CD14-positive monocyte (primary cell): Measurements from ENCODE around the gene ARNT2. TPM values are rescaled to one million over a fixed set of nuclear protein-coding genes. Genes with fewer than 3 reads are reported as not detected.

Experiments used
- DNase-seq, 3 donors: peaks; one replicate each; pipeline ENCODE4 v3.0.0-alpha.2; 2011 to 2022
- H2AFZ ChIP-seq: 2 replicates; pipeline ENCODE4 v1.6.0; 2012; ENCODE audit warnings: mild to moderate bottlenecking, low read depth, low read length, inconsistent platforms; ENCODE audit not compliant: insufficient read depth, poor library complexity, severe bottlenecking
- H3K27ac ChIP-seq, 2 donors: 1 replicate in 1 of 2; 2 replicates in 1 of 2; pipeline ENCODE4 v1.5.1; 2012 to 2013; ENCODE audit warnings: low read length in 2 of 2, control low read depth in 1 of 2, inconsistent platforms in 1 of 2, low read depth in 1 of 2, mild to moderate bottlenecking in 1 of 2
- H3K27me3 ChIP-seq, 2 donors: one replicate each; pipeline versions ENCODE4 v1.6.0 to v1.6.1; 2011 to 2013; ENCODE audit warnings: low read length in 2 of 2; ENCODE audit not compliant: control insufficient read depth in 2 of 2, insufficient read depth in 2 of 2
- H3K36me3 ChIP-seq, 2 donors: replicated peaks in 1 of 2; 1 replicate in 1 of 2; 2 replicates in 1 of 2; pipeline versions ENCODE4 v1.5.1 to v1.6.1; 2012 to 2013; ENCODE audit warnings: low read length in 2 of 2, control low read depth in 1 of 2, inconsistent platforms in 1 of 2, mild to moderate bottlenecking in 1 of 2; ENCODE audit not compliant: insufficient read depth in 2 of 2, control insufficient read depth in 1 of 2
- H3K4me1 ChIP-seq, 2 donors: 1 replicate in 1 of 2; 2 replicates in 1 of 2; pipeline versions ENCODE4 v1.5.1 to v1.6.1; 2012 to 2013; ENCODE audit warnings: low read length in 2 of 2, control low read depth in 1 of 2, inconsistent platforms in 1 of 2, mild to moderate bottlenecking in 1 of 2, moderate library complexity in 1 of 2; ENCODE audit not compliant: insufficient read depth in 2 of 2, control insufficient read depth in 1 of 2
- H3K4me2 ChIP-seq: replicated peaks from 2 replicates; pipeline ENCODE3; 2012; ENCODE audit warnings: low read length, moderate library complexity, mild to moderate bottlenecking; ENCODE audit not compliant: poor library complexity, severe bottlenecking; ENCODE audit errors: extremely low read depth
- H3K4me3 ChIP-seq, 3 experiments: fragments of 200-600 bp in 1 of 3; sonication (generic) in 1 of 3; replicated peaks in 1 of 3; 1 replicate in 2 of 3; 2 replicates in 1 of 3; pipeline ENCODE4 v1.5.1; 2011 to 2013; ENCODE audit warnings: low read length in 3 of 3, mild to moderate bottlenecking in 3 of 3, control low read depth in 2 of 3, low read depth in 2 of 3, inconsistent platforms in 1 of 3, moderate library complexity in 1 of 3
- H3K79me2 ChIP-seq: 2 replicates; pipeline ENCODE4 v1.6.0; 2012; ENCODE audit warnings: mild to moderate bottlenecking, control low read depth, inconsistent platforms, low read length, moderate library complexity; ENCODE audit not compliant: insufficient read depth
- H3K9ac ChIP-seq: 2 replicates; pipeline ENCODE4 v1.6.0; 2017; ENCODE audit warnings: low read length, mild to moderate bottlenecking; ENCODE audit not compliant: insufficient read depth, poor library complexity, severe bottlenecking
- H3K9me3 ChIP-seq, 2 donors: replicated peaks in 1 of 2; 1 replicate in 1 of 2; 2 replicates in 1 of 2; pipeline versions ENCODE4 v1.5.1 to v1.6.1; 2012 to 2013; ENCODE audit warnings: low read length in 2 of 2, control low read depth in 1 of 2; ENCODE audit not compliant: control insufficient read depth in 1 of 2, insufficient read depth in 1 of 2
- H4K20me1 ChIP-seq: 2 replicates; pipeline ENCODE4 v1.6.0; 2012; ENCODE audit warnings: mild to moderate bottlenecking, low read length, control low read depth, moderate library complexity; ENCODE audit not compliant: insufficient read depth
- H3K27ac Mint-ChIP-seq, 7 donors: one replicate each; pipeline ENCODE4 v1.8.0; 2020; ENCODE audit warnings: mild to moderate bottlenecking in 7 of 7, mixed read lengths in 7 of 7, moderate library complexity in 6 of 7, inconsistent platforms in 2 of 7
- H3K27me3 Mint-ChIP-seq, 3 donors: one replicate each; pipeline ENCODE4 v1.8.0; 2021 to 2022; ENCODE audit warnings: low read depth in 3 of 3, mild to moderate bottlenecking in 3 of 3, mixed read lengths in 3 of 3, moderate library complexity in 3 of 3, inconsistent platforms in 1 of 3
- H3K36me3 Mint-ChIP-seq, 2 donors: one replicate each; pipeline ENCODE4 v1.8.0; 2020; ENCODE audit warnings: mixed read lengths in 2 of 2, inconsistent platforms in 1 of 2, mild to moderate bottlenecking in 1 of 2
- H3K4me1 Mint-ChIP-seq: one replicate; pipeline ENCODE4 v1.8.0; 2020; ENCODE audit warnings: mild to moderate bottlenecking, mixed read lengths
- H3K4me3 Mint-ChIP-seq, 2 donors: one replicate each; pipeline ENCODE4 v1.8.0; 2020; ENCODE audit warnings: mild to moderate bottlenecking in 2 of 2, mixed read lengths in 2 of 2, moderate library complexity in 1 of 2
- H3K9me3 Mint-ChIP-seq, 7 donors: one replicate each; pipeline ENCODE4 v1.8.0; 2020 to 2022; ENCODE audit warnings: mixed read lengths in 7 of 7, mild to moderate bottlenecking in 6 of 7, moderate library complexity in 6 of 7, inconsistent platforms in 2 of 7
- WGBS: methylation state at CpG from one replicate; pipeline ENCODE4 v1.1.5; 2013; ENCODE audit warnings: missing lambda C conversion rate; ENCODE audit not compliant: insufficient coverage; 5-methylcytosine and 5-hydroxymethylcytosine counted together
- intact Hi-C, 2 donors: fragments of 100-400 bp; cut with micrococcal nuclease; formaldehyde crosslinking; loops; one replicate each; pipeline versions ENCODE4 v1.15.0 to v1.15.1; 2023
- polyA plus RNA-seq, 3 donors: library from polyadenylated mRNA; depleted of rRNA in 1 of 3; unstranded in 2 of 3; stranded (reverse) in 1 of 3; fragments of 300-500 nt in 2 of 3; fragments of >200 nt in 1 of 3; fragmentation: Illumina TruSeq in 2 of 3; gene quantifications; 1 replicate in 2 of 3; 2 replicates in 1 of 3; pipeline ENCODE4 v1.2.3, GENCODE V29; 2012 to 2021
- TF ChIP-seq, protein P1 (sequence below): fragments of 200-600 bp; IDR thresholded peaks from one replicate; pipeline ENCODE4 v1.8.0; 2022; ENCODE audit warnings: antibody characterized with exemption, mild to moderate bottlenecking

Gene ARNT2
- polyA plus RNA-seq, 3 donors = not detected

DNA sequence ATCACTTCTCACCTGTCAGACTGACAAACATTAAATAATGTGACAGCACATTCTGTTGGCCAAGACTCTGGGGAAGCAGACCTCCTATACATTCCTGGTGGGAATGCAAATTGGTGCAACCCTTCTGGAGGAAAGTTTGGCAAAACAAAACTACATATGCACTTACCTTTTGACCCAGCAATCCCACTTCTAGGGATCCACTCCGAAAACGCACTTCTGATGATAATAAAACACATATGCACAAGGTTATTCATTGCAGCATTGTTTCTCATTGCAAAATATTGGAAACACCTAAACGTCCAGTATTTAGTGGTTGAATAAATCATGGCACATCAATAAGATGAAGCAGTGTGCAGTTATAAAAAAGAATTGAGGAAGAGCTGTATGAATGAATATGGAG, 145.5 kb downstream of the ARNT2 start:
- Histone ChIP-seq H3K9ac (no peak overlapping the region), H3K27me3 (peaks cover 0 to 2% of the 10 kb centered on the region in 2 donors), H3K4me2 (no peak overlapping the region), H2AFZ (no peak overlapping the region), H3K27ac (no peak overlapping the region), H3K36me3 (no peaks in the 10 kb centered on the region), H3K79me2 (no peaks in the 10 kb centered on the region), H3K4me3 (no peak overlapping the region), H3K4me1 (no peaks in the 10 kb centered on the region), H4K20me1 (no peaks in the 10 kb centered on the region), H3K9me3 (no peaks in the 10 kb centered on the region)
- Mint-ChIP-seq H3K27me3 (peaks cover 3 to 7% (median 6%) of the 10 kb centered on the region in 3 donors), H3K4me1 (no peaks in the 10 kb centered on the region), H3K36me3 (no peaks in the 10 kb centered on the region), H3K9me3 (peaks cover 0 to 3% (median 0%) of the 10 kb centered on the region in 7 donors), H3K27ac (no peak overlapping the region), H3K4me3 (no peak overlapping the region)
- WGBS = 100% methylated on average over 1 of the region's 3 CpGs
- intact Hi-C loops = no loop called here
- TF ChIP-seq, protein P1, sequence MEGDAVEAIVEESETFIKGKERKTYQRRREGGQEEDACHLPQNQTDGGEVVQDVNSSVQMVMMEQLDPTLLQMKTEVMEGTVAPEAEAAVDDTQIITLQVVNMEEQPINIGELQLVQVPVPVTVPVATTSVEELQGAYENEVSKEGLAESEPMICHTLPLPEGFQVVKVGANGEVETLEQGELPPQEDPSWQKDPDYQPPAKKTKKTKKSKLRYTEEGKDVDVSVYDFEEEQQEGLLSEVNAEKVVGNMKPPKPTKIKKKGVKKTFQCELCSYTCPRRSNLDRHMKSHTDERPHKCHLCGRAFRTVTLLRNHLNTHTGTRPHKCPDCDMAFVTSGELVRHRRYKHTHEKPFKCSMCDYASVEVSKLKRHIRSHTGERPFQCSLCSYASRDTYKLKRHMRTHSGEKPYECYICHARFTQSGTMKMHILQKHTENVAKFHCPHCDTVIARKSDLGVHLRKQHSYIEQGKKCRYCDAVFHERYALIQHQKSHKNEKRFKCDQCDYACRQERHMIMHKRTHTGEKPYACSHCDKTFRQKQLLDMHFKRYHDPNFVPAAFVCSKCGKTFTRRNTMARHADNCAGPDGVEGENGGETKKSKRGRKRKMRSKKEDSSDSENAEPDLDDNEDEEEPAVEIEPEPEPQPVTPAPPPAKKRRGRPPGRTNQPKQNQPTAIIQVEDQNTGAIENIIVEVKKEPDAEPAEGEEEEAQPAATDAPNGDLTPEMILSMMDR = no peak
- no peak for DNase-seq

DNA sequence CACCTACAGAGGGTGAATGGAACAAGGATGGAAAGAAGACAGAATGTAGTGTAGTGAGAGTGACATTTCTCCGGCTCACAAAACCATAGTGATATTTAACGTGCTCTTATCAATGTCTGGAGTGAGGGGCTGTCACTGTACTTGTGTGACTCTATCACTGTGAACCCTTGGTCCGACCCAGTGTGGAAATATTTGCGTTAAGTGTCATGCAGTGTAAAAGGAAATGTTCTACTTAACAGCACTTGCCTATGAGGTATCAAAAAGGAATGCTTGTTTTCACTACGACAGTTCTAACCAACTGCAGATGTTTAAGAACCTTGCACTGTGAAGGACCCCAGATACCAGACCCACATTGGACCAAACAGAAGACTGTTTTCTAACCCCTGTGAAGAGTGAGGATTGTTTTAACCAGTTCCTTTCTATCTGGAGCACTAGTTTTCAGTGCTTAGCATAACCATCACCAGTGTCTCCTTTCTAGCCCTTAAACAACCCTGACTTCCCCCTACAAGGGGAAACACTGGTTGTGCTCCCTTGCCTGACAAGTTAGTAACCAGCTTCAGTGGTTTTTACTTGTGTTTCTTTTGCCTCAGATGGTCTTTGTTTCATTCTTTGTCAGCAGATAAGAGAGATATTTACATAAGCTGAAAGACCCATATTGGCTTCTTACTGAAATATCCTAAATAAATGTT, 146.2 kb downstream of the ARNT2 start:
- Histone ChIP-seq H4K20me1 (no peaks in the 10 kb centered on the region), H3K36me3 (no peaks in the 10 kb centered on the region), H3K9ac (no peak overlapping the region), H3K4me3 (no peak overlapping the region), H3K79me2 (no peaks in the 10 kb centered on the region), H3K27me3 (peaks cover 0 to 2% of the 10 kb centered on the region in 2 donors), H2AFZ (no peak overlapping the region), H3K27ac (no peak overlapping the region), H3K9me3 (no peaks in the 10 kb centered on the region), H3K4me1 (no peaks in the 10 kb centered on the region), H3K4me2 (no peak overlapping the region)
- Mint-ChIP-seq H3K27ac (no peak overlapping the region), H3K4me3 (no peak overlapping the region), H3K4me1 (no peaks in the 10 kb centered on the region), H3K36me3 (no peaks in the 10 kb centered on the region), H3K27me3 (peaks cover 3 to 7% (median 4%) of the 10 kb centered on the region in 3 donors), H3K9me3 (peaks cover 0 to 3% (median 0%) of the 10 kb centered on the region in 7 donors)
- WGBS = 66% methylated on average over 4 of the region's 5 CpGs
- intact Hi-C loops = no loop called here
- DNase-seq = no peak
- TF ChIP-seq, protein P1 = no peak
